HUDEP-2 (cell line): ENCODE data around the gene EFNA5.
A peak's percentile ranks its signal among the peaks of the same experiment; 100 is the strongest.

ENCODE experiments used
- DNase-seq, 76 experiments: peaks; one replicate each; lab custom pipeline; 2025; ENCODE audit not compliant: unreplicated experiment in 76 of 76; lab: John Stamatoyannopoulos, UW

Gene EFNA5

GRCh38 chr5:107554776-107555424 is 115.8 kb downstream of the EFNA5 start:
- no peak for DNase-seq

GRCh38 chr5:107553117-107553555 is 117.6 kb downstream of the EFNA5 start:
- no peak for DNase-seq

DNA sequence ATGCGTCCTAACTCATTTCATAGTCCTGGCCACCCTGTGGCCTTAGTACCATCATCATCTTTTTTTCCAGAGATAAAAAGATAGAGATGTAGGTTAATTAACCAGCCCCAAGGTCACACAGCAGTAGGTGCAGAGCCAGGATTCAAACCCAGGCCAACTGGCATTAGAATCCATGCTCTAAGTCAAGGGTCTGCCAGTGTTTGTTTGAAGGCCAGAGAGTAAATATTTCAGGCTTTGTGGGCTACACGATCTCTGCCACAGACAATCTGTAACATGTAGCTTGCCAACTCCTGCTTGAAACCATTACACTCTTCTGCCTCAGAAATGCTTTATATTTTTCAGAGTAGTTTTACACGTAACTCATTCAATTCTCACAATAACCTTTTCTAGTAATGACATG is 119.6 kb downstream of the EFNA5 start:
- DNase-seq: no peak

DNA sequence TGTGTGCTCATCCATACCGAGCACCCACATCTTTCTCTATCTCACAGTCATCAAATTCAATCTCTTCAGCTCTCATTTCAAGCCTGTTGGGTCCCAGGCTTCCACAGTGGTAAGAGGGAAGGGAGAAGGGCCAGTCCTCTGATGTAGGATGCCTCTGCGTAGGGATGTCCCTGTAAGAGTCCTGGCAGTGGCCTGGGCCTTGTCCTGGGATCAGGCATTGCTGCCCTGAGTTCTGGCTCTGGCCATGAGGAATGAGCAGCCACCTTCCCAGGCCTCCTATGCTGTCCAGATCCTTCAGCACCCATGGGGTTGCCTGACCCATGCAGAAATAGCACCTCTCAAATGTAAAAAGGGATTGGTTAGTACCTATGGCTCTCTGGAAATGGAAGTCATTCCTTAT is 121.2 kb downstream of the EFNA5 start:
- DNase-seq: no peak

GRCh38 chr5:107548477-107548876 is 122.3 kb downstream of the EFNA5 start:
- DNase-seq: no peak

DNA sequence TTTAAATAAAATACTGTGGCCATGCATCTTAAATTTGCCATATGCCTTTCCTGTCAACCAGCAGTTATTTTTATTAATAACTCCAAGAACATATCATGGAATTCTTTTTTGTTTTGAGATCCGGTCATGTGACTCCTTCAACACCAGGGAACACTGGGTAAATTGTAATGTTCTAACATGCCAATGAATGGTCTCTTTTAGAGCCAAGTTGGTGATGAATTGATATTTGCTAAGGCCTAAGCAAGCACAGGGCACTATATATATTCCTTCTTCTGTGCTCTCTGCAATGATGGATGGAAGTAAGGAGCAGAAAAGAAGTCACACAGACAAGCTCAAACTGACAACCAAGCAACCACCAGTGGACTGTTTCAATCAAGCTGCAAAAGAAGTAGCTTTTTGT is 124.0 kb downstream of the EFNA5 start:
- DNase-seq: no peak

GRCh38 chr5:107545486-107545885 is 125.3 kb downstream of the EFNA5 start:
- no peak for DNase-seq

DNA sequence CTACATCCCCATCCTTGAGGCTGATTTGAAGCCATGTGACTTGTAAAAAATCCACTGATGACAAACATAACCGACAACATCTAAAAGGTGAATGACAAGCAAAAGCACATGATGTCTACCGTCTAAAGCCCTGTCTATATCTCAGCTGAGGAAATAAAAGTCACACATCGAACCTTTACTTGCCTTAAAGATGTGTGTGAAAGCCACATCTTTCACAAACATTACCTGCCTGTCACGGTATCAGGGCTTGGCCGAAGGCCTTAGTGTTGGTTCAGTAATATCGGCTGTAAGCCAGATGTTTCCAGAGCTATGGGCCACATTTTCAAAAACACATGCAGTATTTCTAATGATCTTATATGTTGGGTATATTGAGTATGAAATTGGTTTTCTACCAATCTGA is 125.8 kb downstream of the EFNA5 start:
- no peak for DNase-seq

- no peak for DNase-seq
These were observed 126.3 kb downstream of the EFNA5 start for GRCh38 chr5:107544476-107544875.

DNA sequence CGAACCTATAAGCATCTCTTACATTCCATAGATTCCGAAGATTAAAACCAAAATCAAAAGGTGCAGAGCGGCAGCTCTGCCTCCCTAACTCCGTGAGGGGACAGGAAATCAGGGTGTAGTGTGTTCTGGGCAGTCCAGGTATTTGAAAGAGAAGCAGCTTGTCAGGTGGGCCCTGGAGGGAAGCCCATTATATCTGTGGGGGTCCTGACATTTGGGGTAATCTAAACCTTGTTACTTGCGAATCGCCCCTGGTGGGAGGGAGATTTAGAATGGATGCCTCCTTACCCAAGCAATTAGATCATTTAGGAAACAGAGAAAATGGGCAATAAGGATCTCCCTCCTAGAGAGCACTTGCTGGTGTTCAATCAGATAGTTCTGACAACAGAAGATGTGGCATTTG is 126.9 kb downstream of the EFNA5 start:
- DNase-seq: no peak

- no peak for DNase-seq
These were observed 127.9 kb downstream of the EFNA5 start for GRCh38 chr5:107542831-107543231.

- DNase-seq: peak in 1 of 76 experiments; percentile 1
These were observed 128.3 kb downstream of the EFNA5 start for GRCh38 chr5:107542428-107542827.

GRCh38 chr5:107541400-107541799 is 129.3 kb downstream of the EFNA5 start:
- no peak for DNase-seq

GRCh38 chr5:107539726-107540330 is 130.9 kb downstream of the EFNA5 start:
- no peak for DNase-seq

GRCh38 chr5:107538805-107539445 is 131.8 kb downstream of the EFNA5 start:
- no peak for DNase-seq

- no peak for DNase-seq
These were observed 132.4 kb downstream of the EFNA5 start for GRCh38 chr5:107538331-107538730.

DNA sequence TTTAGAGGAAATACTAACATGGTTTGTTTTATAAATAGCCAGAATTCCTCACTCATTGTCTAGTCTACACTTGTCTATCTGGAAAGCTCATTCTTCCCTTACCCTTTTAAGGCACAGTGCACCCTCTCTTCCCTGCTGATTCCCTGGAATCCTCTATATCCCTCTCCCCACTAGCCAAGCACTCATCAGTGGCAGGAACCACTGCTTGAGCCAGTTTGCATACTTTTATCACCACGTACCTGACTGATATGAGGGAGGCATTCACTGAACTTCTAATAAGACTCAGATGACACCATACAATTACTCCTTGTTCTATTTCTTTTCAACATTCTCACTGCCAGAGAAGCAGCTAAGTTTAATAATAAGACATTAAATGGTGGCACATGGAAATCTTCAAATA is 134.9 kb downstream of the EFNA5 start:
- no peak for DNase-seq

- no peak for DNase-seq
These were observed 136.5 kb downstream of the EFNA5 start for GRCh38 chr5:107533910-107534876.

GRCh38 chr5:107532916-107533315 is 137.8 kb downstream of the EFNA5 start:
- no peak for DNase-seq

GRCh38 chr5:107532169-107532878 is 138.4 kb downstream of the EFNA5 start:
- DNase-seq: no peak
